Ramos (cell line): ENCODE measurements around the gene SPDYE17.
"Not testable (repeated sequence)": the region's sequence is repeated elsewhere in the genome, so short reads cannot be mapped to it uniquely, and the experiment has no call there.

Experiments
- in situ Hi-C: fragments of 300-500 bp; cut with MboI; formaldehyde crosslinking; loops from one replicate; pipeline ENCODE4 v1.14.3; 2022; ENCODE audit warnings: low sequenced_read_pairs; ENCODE audit not compliant: unreplicated experiment

The SPDYE17 gene

GRCh38 chr7:76999474-77000107 lies 32.6 kb downstream of the SPDYE17 start:
- in situ Hi-C loops = not testable (repeated sequence)

GRCh38 chr7:76998764-76999450 lies 33.3 kb downstream of the SPDYE17 start:
- in situ Hi-C loops = not testable (repeated sequence)

DNA sequence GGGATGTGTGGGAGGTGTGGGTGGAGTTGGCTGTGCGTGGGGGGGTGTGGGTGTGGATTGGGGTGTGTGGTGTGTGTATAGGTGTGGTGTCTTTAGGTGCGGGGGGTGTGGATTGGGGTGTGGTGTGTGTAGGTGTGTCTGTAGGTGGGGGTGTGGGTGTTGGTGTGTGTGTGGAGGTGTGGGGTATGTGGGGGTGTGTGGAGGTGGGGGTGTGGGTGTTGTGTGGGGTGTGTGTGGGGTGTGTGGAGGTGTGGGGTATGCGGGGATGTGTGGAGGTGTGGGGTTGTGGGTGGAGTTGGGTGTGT lies 33.9 kb downstream of the SPDYE17 start:
- in situ Hi-C loops = no loop called here

DNA sequence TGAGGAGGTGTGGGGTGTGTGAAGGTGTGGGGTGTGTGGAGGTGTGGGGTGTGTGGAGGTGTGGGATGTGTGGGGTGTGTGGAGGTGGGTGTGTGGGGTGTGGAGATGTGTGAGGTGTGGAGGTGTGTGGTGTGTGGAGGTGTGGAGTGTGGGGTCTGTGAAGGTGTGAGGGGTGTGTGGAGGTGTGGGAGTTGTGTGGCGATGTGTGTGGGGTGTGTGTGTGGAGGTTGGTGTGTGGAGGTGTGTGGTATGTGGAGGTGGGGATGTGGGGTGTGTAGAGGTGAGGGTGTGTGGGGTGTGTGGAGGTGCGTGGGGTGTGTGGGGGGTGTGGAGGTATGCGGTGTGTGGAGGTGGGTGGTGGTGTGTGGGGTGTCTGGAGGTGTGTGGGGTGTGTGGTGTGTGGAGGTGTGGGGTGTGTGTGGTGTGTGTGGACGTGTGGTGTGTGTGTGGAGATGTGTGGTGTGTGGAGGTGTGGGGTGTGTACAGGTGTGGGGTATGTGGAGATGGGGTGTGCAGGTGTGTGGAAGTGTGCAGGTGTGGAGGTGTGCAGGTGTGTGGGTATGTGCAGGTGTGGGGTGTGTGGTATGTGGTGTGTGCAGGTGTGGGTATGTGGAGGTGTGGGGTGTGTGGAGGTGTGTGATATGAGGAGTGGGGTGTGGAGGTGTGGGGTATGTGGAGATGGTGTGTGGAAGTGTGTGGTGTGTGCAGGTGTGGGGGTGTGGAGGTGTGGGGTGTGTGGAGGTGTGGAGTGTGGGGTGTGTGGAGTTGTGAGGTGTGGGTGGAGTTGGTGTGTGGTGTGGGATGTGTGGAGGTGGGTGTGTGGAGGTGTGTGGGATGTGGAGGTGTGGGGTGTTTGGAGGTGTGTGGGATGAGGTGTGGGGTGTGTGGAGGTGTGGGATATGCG lies 34.5 kb downstream of the SPDYE17 start:
- in situ Hi-C loops = no loop called here

DNA sequence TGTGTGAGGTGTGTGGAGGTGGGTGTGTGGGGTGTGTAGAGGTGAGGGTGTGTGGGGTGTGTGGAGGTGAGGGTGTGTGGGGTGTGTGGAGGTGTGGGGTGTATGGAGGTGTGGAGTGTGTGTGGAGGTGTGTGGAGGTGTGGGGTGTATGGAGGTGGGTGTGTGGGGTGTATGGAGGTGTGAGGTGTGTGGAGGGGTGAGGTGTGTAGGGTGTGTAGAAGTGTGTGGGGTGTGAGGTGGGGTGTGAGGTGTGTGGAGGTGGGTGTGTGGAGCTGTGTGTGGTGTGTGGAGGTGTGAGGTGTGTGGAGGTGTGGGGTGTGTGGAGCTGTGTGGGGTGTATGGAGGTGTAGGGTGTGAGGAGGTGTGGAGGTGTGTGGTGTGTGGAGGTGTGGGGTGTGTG lies 35.2 kb downstream of the SPDYE17 start:
- in situ Hi-C loops = not testable (repeated sequence)

GRCh38 chr7:76994286-76994685 lies 37.9 kb downstream of the SPDYE17 start:
- in situ Hi-C loops = not testable (repeated sequence)

- in situ Hi-C loops = not testable (repeated sequence)
Observed at GRCh38 chr7:76993831-76994230, 38.3 kb downstream of the SPDYE17 start.

DNA sequence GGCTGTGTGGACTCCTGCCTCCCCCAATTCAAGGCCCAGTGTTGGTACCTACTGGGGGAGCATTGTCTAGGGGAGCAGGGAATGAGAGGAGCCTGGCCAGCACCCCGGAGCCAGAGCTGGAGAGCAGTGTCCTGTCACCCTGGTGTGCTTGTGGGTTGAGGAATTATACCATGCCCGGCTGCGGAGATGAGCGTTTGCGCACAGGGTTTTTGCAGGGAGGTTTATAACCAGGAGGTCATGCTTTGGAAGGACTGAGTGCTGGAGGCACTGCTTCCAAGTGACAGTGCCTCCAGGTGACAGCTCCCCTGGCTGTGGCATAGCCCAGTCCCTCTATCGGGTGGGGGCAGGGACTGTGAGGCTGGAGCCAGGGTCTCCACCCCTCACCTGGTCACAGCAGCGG lies 39.3 kb downstream of the SPDYE17 start:
- in situ Hi-C loops = not testable (repeated sequence)

GRCh38 chr7:76992204-76992603 lies 40.0 kb downstream of the SPDYE17 start:
- in situ Hi-C loops = not testable (repeated sequence)

DNA sequence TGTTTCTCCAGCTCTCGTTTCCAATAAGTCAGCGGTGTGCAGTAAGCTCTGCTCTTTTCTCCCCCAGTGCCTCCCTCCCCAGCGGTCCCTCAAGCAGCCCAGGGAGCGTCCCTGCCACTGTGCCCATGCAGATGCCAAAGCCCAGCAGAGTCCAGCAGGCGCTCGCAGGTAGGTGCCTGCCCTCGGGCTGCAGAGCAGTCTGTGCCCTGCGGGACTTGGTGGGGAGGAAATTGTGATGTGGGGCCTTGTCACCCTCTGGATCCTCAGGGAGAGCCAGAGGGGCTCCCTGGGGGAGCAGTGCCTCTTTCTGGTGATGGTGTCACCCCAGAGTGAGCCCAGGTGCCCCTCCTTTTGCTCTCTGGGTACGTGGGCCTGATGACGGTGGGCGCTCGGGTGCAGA lies 42.0 kb downstream of the SPDYE17 start:
- in situ Hi-C loops = not testable (repeated sequence)

- in situ Hi-C loops = not testable (repeated sequence)
Observed at GRCh38 chr7:76985924-76986717, 46.0 kb downstream of the SPDYE17 start.

DNA sequence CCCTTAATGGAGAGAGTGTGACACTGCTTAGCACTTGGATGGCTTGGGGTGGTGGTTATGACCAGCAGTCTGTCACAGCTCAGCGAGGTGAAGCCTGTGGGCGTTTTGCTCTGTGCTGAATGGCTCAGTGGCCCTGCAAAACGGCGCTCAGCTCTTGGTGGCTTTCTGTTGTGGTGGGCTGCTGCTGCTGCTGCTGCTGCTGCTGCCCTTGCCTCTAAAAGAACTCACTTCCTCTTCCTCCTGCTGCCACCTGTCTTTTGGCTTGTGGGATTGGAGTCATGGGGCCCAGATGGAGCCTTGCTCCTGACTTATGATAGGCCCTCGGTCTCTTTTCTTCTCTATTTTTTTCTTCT lies 47.4 kb downstream of the SPDYE17 start:
- in situ Hi-C loops = not testable (repeated sequence)

GRCh38 chr7:76983937-76984783 lies 48.0 kb downstream of the SPDYE17 start:
- in situ Hi-C loops = not testable (repeated sequence)

- in situ Hi-C loops = not testable (repeated sequence)
Observed at GRCh38 chr7:76983333-76983732, 48.8 kb downstream of the SPDYE17 start.

GRCh38 chr7:76982501-76982900 lies 49.7 kb downstream of the SPDYE17 start:
- in situ Hi-C loops = not testable (repeated sequence)

GRCh38 chr7:76981187-76981970 lies 50.8 kb downstream of the SPDYE17 start:
- in situ Hi-C loops = not testable (repeated sequence)

DNA sequence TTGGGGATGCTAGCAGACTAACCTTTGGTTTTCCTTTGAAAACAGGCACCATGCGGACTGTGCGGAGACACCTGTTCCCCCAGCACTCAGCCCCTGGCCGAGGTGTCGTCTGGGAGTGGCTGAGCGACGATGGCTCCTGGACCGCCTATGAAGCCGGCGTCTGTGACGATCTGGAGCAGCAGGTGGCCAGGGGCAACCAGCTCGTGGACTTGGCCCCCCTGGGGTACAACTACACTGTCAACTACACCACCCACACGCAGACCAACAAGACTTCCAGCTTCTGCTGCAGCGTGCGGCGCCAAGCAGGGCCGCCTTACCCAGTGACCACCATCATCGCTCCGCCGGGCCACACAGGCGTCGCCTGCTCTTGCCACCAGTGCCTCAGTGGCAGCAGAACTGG lies 51.6 kb downstream of the SPDYE17 start:
- in situ Hi-C loops = not testable (repeated sequence)

- in situ Hi-C loops = not testable (repeated sequence)
Observed at GRCh38 chr7:76977761-76978367, 54.3 kb downstream of the SPDYE17 start.
